Caco-2 (cell line): ENCODE measurements around the gene MGST2. TPM values are rescaled to one million over a fixed set of nuclear protein-coding genes. Genes with fewer than 3 reads are reported as not detected.

Source experiments
- BruUV-seq: library from RNA; stranded (reverse); fragments of 400-500 nt; replicated peaks from 2 replicates; lab custom pipeline; 2021; lab: Mats Ljungman, UMichigan
- CTCF ChIA-PET: fragments of 300-600 bp; sonication (Branson Sonifier 250); formaldehyde crosslinking; loops from one replicate; lab custom pipeline; 2022; ENCODE audit warnings: antibody characterized with exemption; lab: Charles Lee
- POLR2A ChIA-PET: fragments of 300-600 bp; sonication (Branson Sonifier 250); formaldehyde crosslinking; loops from one replicate; lab custom pipeline; 2022; ENCODE audit warnings: antibody characterized with exemption; lab: Charles Lee
- DNase-seq, 2 experiments: peaks; one replicate each; pipeline versions ENCODE4 v3.0.0 to v3.0.0-alpha.2; 2020 to 2022
- H3K27me3 ChIP-seq: replicated peaks from 2 replicates; pipeline ENCODE4 v1.6.0; 2011; ENCODE audit warnings: low read length; ENCODE audit not compliant: control insufficient read depth, insufficient read depth
- H3K36me3 ChIP-seq: 2 replicates; pipeline ENCODE4 v1.5.1; 2011; ENCODE audit warnings: low read length; ENCODE audit not compliant: control insufficient read depth, insufficient read depth
- H3K4me1 ChIP-seq: fragments of 250-450 bp; sonication (Bioruptor Pico); 2 replicates; pipeline ENCODE4 v1.5.1; 2020; ENCODE audit warnings: mild to moderate bottlenecking
- H3K4me3 ChIP-seq: 2 replicates; pipeline ENCODE4 v1.5.1; 2011; ENCODE audit warnings: low read depth, mild to moderate bottlenecking, control low read depth, low read length
- H3K9me3 ChIP-seq: fragments of 250-450 bp; sonication (Bioruptor Pico); 2 replicates; pipeline ENCODE4 v1.5.1; 2020; ENCODE audit warnings: mild to moderate bottlenecking, moderate library complexity
- H3K27ac Mint-ChIP-seq: one replicate; pipeline ENCODE4 v1.8.0; 2022; ENCODE audit warnings: mixed read lengths; ENCODE audit not compliant: unreplicated experiment
- H3K27me3 Mint-ChIP-seq: one replicate; pipeline ENCODE4 v1.8.0; 2022; ENCODE audit warnings: mixed read lengths; ENCODE audit not compliant: insufficient read depth, unreplicated experiment
- H3K36me3 Mint-ChIP-seq: one replicate; pipeline ENCODE4 v1.8.0; 2022; ENCODE audit warnings: mild to moderate bottlenecking, mixed read lengths; ENCODE audit not compliant: insufficient read depth, unreplicated experiment
- H3K4me1 Mint-ChIP-seq: one replicate; pipeline ENCODE4 v1.8.0; 2022; ENCODE audit warnings: low read depth, mixed read lengths; ENCODE audit not compliant: unreplicated experiment
- H3K4me3 Mint-ChIP-seq: one replicate; pipeline ENCODE4 v1.8.0; 2022; ENCODE audit warnings: mild to moderate bottlenecking, moderate library complexity, mixed read lengths; ENCODE audit not compliant: unreplicated experiment
- H3K9me3 Mint-ChIP-seq: one replicate; pipeline ENCODE4 v1.8.0; 2022; ENCODE audit warnings: mixed read lengths; ENCODE audit not compliant: unreplicated experiment
- intact Hi-C: fragments of 100-400 bp; cut with micrococcal nuclease; formaldehyde crosslinking; loops from one replicate; pipeline ENCODE4 v1.10.0; 2022; ENCODE audit not compliant: unreplicated experiment
- total RNA-seq: library from RNA; stranded (reverse); gene quantifications from 2 replicates; pipeline ENCODE4 v1.2.3, GENCODE V29; 2022
- TF ChIP-seq, protein P1 (sequence below), 2 experiments: fragments of 200-600 bp in 1 of 2; IDR thresholded peaks; 1 replicate in 1 of 2; 2 replicates in 1 of 2; pipeline versions ENCODE4 v1.5.1 to v1.8.0; 2011 to 2022; ENCODE audit warnings: antibody characterized with exemption in 1 of 2, control low read depth in 1 of 2, inconsistent platforms in 1 of 2, low read depth in 1 of 2, low read length in 1 of 2, mild to moderate bottlenecking in 1 of 2, moderate library complexity in 1 of 2; ENCODE audit not compliant: insufficient read depth in 1 of 2, severe bottlenecking in 1 of 2, unreplicated experiment in 1 of 2

Gene MGST2
- total RNA-seq, 1 experiment from 2014 or later: 81.7 TPM

- Histone ChIP-seq H3K4me3 (no peak overlapping the region), H3K4me1 (0 out of 2 replicates have a peak, but pooled peaks cover 12% of the 10 kb centered on the region), H3K36me3 (no peaks in the 10 kb centered on the region), H3K9me3 (0 out of 2 replicates have a peak, but pooled peaks cover 3% of the 10 kb centered on the region), H3K27me3 (no peaks in the 10 kb centered on the region)
- Mint-ChIP-seq H3K9me3 (no peaks in the 10 kb centered on the region), H3K27ac (no peak overlapping the region), H3K4me3 (no peak overlapping the region), H3K36me3 (no peaks in the 10 kb centered on the region), H3K4me1 (no peaks in the 10 kb centered on the region), H3K27me3 (no peaks in the 10 kb centered on the region)
- no TSS peak for BruUV-seq
- CTCF ChIA-PET: no interaction called here
- intact Hi-C loops: no loop called here
- TF ChIP-seq, protein P1, sequence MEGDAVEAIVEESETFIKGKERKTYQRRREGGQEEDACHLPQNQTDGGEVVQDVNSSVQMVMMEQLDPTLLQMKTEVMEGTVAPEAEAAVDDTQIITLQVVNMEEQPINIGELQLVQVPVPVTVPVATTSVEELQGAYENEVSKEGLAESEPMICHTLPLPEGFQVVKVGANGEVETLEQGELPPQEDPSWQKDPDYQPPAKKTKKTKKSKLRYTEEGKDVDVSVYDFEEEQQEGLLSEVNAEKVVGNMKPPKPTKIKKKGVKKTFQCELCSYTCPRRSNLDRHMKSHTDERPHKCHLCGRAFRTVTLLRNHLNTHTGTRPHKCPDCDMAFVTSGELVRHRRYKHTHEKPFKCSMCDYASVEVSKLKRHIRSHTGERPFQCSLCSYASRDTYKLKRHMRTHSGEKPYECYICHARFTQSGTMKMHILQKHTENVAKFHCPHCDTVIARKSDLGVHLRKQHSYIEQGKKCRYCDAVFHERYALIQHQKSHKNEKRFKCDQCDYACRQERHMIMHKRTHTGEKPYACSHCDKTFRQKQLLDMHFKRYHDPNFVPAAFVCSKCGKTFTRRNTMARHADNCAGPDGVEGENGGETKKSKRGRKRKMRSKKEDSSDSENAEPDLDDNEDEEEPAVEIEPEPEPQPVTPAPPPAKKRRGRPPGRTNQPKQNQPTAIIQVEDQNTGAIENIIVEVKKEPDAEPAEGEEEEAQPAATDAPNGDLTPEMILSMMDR (IDR thresholded peaks at IDR 0.05; ENCODE audit: insufficient read depth in 1 of 2, low read depth in 1 of 2, low read length in 1 of 2, severe bottlenecking in 1 of 2, unreplicated experiment in 1 of 2): no peak
- DNase-seq: no peak
- POLR2A ChIA-PET: no interaction called here
These were observed 88.1 kb downstream of the MGST2 start for GRCh38 chr4:139753686-139754085.

Other genes with a start within 250 kb of the MGST2 start
- gene RAB33B, start 211.7 kb upstream of the MGST2 start, total RNA-seq: 8.8 and 10.1 TPM in 2 replicates
- gene SETD7, start 109.6 kb upstream of the MGST2 start, total RNA-seq: 29.4 and 32.2 TPM in 2 replicates